Transverse colon (tissue), 4 donors: ENCODE data around the gene ARPC1B.

Experiments
- EP300 ChIP-seq: sonication (generic); formaldehyde crosslinking; IDR thresholded peaks from one replicate; pipeline ENCODE4 v1.6.1; 2017; ENCODE audit warnings: antibody characterized with exemption, low read depth
- POLR2A ChIP-seq: fragments of 450-650 bp; IDR thresholded peaks from one replicate; pipeline ENCODE4 v1.6.1; 2016; ENCODE audit warnings: antibody characterized with exemption, mild to moderate bottlenecking, moderate library complexity
- POLR2AphosphoS5 ChIP-seq, 3 donors: sonication (generic); formaldehyde crosslinking; IDR thresholded peaks; one replicate each; pipeline ENCODE4 v1.6.1; 2016; ENCODE audit warnings: antibody characterized with exemption in 3 of 3
- TF ChIP-seq, protein P1 (sequence below), 5 experiments: fragments of 200-600 bp in 3 of 5; fragments of 450-650 bp in 2 of 5; sonication (generic) in 3 of 5; IDR thresholded peaks; 1 replicate in 2 of 5; 2 replicates in 3 of 5; pipeline ENCODE4 v1.5.1; 2016 to 2017; ENCODE audit warnings: antibody characterized with exemption in 5 of 5, inconsistent platforms in 3 of 5, mild to moderate bottlenecking in 2 of 5, moderate library complexity in 1 of 5

- TF ChIP-seq POLR2A (no peak), POLR2AphosphoS5 (IDR thresholded peaks at IDR 0.05) (no peak), EP300 (no peak)
- TF ChIP-seq, protein P1, sequence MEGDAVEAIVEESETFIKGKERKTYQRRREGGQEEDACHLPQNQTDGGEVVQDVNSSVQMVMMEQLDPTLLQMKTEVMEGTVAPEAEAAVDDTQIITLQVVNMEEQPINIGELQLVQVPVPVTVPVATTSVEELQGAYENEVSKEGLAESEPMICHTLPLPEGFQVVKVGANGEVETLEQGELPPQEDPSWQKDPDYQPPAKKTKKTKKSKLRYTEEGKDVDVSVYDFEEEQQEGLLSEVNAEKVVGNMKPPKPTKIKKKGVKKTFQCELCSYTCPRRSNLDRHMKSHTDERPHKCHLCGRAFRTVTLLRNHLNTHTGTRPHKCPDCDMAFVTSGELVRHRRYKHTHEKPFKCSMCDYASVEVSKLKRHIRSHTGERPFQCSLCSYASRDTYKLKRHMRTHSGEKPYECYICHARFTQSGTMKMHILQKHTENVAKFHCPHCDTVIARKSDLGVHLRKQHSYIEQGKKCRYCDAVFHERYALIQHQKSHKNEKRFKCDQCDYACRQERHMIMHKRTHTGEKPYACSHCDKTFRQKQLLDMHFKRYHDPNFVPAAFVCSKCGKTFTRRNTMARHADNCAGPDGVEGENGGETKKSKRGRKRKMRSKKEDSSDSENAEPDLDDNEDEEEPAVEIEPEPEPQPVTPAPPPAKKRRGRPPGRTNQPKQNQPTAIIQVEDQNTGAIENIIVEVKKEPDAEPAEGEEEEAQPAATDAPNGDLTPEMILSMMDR (IDR thresholded peaks at IDR 0.05): no peak
Measured at GRCh38 chr7:99409192-99409572, 34.7 kb downstream of the ARPC1B start.
